NCI-H748 (cell line): Measurements from ENCODE around the gene DYNLT1.

Source experiments
- DNase-seq: peaks from one replicate; lab custom pipeline; 2025; ENCODE audit not compliant: unreplicated experiment; lab: John Stamatoyannopoulos, UW

The DYNLT1 gene

GRCh38 chr6:158603261-158604047, 41.1 kb downstream of the DYNLT1 start:
- DNase-seq = no peak

GRCh38 chr6:158599635-158600034, 44.9 kb downstream of the DYNLT1 start:
- no peak for DNase-seq

GRCh38 chr6:158597565-158597964, 47.0 kb downstream of the DYNLT1 start:
- DNase-seq = no peak

- DNase-seq = no peak
Measured at GRCh38 chr6:158596861-158597260, 47.7 kb downstream of the DYNLT1 start.

GRCh38 chr6:158595223-158595622, 49.3 kb downstream of the DYNLT1 start:
- DNase-seq = no peak

- DNase-seq = no peak
Measured at GRCh38 chr6:158593670-158594069, 50.9 kb downstream of the DYNLT1 start.

- no peak for DNase-seq
Measured at GRCh38 chr6:158591810-158592209, 52.7 kb downstream of the DYNLT1 start.

- DNase-seq = no peak
Measured at GRCh38 chr6:158591134-158591809, 53.3 kb downstream of the DYNLT1 start.

- DNase-seq = no peak
Measured at GRCh38 chr6:158589366-158589765, 55.2 kb downstream of the DYNLT1 start.

- DNase-seq = no peak
Measured at GRCh38 chr6:158586652-158587051, 57.9 kb downstream of the DYNLT1 start.
